CD4-positive, alpha-beta T cell (primary cell): ENCODE data around the gene NPC1L1. TPM values are rescaled to one million over a fixed set of nuclear protein-coding genes. Genes with fewer than 3 reads are reported as not detected.

Experiments
- ATAC-seq: fragments of 200-7000 bp; cut with Tn5 transposase; one replicate; pipeline ENCODE4 v1.10.0; 2022; ENCODE audit warnings: mild to moderate bottlenecking; ENCODE audit not compliant: poor library complexity
- CTCF ChIA-PET: fragments of 350-600 bp; sonication (Branson Sonifier 250); formaldehyde crosslinking; loops from one replicate; lab custom pipeline; 2021; ENCODE audit warnings: antibody characterized with exemption, inconsistent platforms; lab: Charles Lee
- POLR2A ChIA-PET: fragments of 350-600 bp; sonication (Branson Sonifier 250); formaldehyde crosslinking; loops from one replicate; lab custom pipeline; 2021; ENCODE audit warnings: antibody characterized with exemption, inconsistent platforms; lab: Charles Lee
- DNase-seq, 14 experiments: peaks; one replicate each; pipeline ENCODE4 v3.0.0-alpha.2; 2013 to 2020; ENCODE audit warnings: mixed read lengths in 2 of 14
- H3K27ac ChIP-seq, 2 donors: one replicate each; pipeline versions ENCODE4 v1.5.1 to v1.7.0; 2013; ENCODE audit warnings: low read length in 2 of 2, low read depth in 1 of 2, mild to moderate bottlenecking in 1 of 2
- H3K27me3 ChIP-seq, 2 experiments: 1 replicate in 1 of 2; 2 replicates in 1 of 2; pipeline versions ENCODE4 v1.6.1 to v1.7.0; 2013; ENCODE audit warnings: low read length in 2 of 2, control low read depth in 1 of 2, mild to moderate bottlenecking in 1 of 2, moderate library complexity in 1 of 2; ENCODE audit not compliant: insufficient read depth in 2 of 2, control insufficient read depth in 1 of 2
- H3K36me3 ChIP-seq: one replicate; pipeline ENCODE4 v1.6.1; 2013; ENCODE audit warnings: low read length, control low read depth; ENCODE audit not compliant: insufficient read depth
- H3K4me1 ChIP-seq: one replicate; pipeline ENCODE4 v1.6.1; 2013; ENCODE audit warnings: low read length, control low read depth; ENCODE audit not compliant: insufficient read depth
- H3K4me3 ChIP-seq: one replicate; pipeline ENCODE4 v1.5.1; 2013; ENCODE audit warnings: mild to moderate bottlenecking, low read length, moderate library complexity
- H3K9me3 ChIP-seq, 2 experiments: 1 replicate in 1 of 2; 2 replicates in 1 of 2; pipeline versions ENCODE4 v1.6.1 to v1.7.0; 2013; ENCODE audit warnings: low read length in 2 of 2, mild to moderate bottlenecking in 2 of 2, control low read depth in 1 of 2, moderate library complexity in 1 of 2; ENCODE audit not compliant: control insufficient read depth in 1 of 2, insufficient read depth in 1 of 2
- H3K27ac Mint-ChIP-seq: one replicate; pipeline ENCODE4 v1.8.0; 2020; ENCODE audit warnings: mixed read lengths
- H3K27me3 Mint-ChIP-seq: one replicate; pipeline ENCODE4 v1.8.0; 2021; ENCODE audit warnings: mixed read lengths
- H3K36me3 Mint-ChIP-seq: one replicate; pipeline ENCODE4 v1.8.0; 2021; ENCODE audit warnings: low read depth, mixed read lengths
- H3K4me1 Mint-ChIP-seq: one replicate; pipeline ENCODE4 v1.8.0; 2021; ENCODE audit warnings: low read depth, mixed read lengths
- H3K4me3 Mint-ChIP-seq: one replicate; pipeline ENCODE4 v1.8.0; 2020; ENCODE audit warnings: mild to moderate bottlenecking, mixed read lengths
- H3K9me3 Mint-ChIP-seq: one replicate; pipeline ENCODE4 v1.8.0; 2020; ENCODE audit warnings: mixed read lengths
- intact Hi-C, 2 experiments: fragments of 100-400 bp; cut with DNase I in 1 of 2; cut with micrococcal nuclease in 1 of 2; formaldehyde crosslinking; loops; one replicate each; pipeline versions ENCODE4 v1.15.1 to v1.9.0; 2023 to 2025; cut with DNase I, micrococcal nuclease
- total RNA-seq, 174 experiments: library from RNA in 2 of 174; stranded (reverse) in 2 of 174; gene quantifications; one replicate each; pipeline ENCODE4 v1.2.3 and lab custom pipeline; 2021 to 2026
- TF ChIP-seq, protein P1 (sequence below): fragments of 200-600 bp; IDR thresholded peaks from one replicate; pipeline ENCODE4 v1.8.0; 2022; ENCODE audit warnings: antibody characterized with exemption, mild to moderate bottlenecking

NPC1L1 gene
- total RNA-seq, 2 experiments from 2014 or later = 0.08 TPM; not detected in 1

DNA sequence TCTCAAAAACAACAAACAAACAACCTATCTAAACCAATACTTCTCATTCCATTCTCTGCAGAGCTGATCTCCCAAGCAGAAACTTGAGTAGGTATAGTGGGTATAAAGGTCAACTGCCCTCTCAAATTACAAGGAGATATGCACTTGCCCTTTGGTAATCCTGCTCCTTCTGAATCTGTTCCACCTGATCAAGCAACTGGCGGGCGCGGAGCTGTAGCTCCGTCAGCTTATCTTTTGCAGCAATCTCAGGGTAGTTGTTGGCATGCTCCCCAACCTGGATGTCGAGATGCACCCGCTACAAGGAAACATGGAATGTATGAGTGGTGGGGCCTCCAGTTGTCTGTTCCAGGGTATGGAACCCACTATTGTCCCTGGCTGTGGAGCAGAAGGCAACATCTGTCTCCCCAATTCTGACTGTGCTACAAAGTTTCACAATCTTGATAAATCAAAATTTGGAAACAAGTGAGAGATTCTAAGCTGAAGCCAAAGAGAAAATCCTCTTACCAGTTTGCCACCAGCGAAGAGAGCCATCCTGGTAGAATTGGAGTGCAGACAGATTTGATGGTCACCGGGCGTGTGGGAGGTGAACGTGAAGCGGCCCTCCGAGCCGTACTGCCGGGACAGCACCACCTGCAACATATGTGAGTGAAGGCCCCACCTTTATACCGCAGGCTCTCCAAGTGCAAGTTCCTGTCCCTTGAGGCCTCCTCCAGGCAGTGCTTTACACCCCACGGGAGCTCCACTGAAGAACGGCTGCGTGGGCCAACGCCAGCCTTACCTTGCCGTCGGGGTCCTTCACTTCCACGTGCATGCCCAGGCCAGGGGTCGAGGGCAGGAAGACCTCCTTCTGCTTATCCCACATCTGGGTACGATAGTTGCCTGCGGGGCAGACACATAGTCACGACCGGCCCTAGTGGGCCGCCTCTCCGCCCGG is 40.1 kb upstream of the NPC1L1 start:
- Histone ChIP-seq H3K27ac (peak overlapping the region; percentile 91 to 96), H3K27me3 (no peaks in the 10 kb centered on the region), H3K4me3 (peak overlapping the region; percentile 87), H3K4me1 (peaks cover 32% of the 10 kb centered on the region), H3K9me3 (no peaks in the 10 kb centered on the region), H3K36me3 (peaks cover 40% of the 10 kb centered on the region)
- H3K36me3 Mint-ChIP-seq = peaks cover 48% of the 10 kb centered on the region
- ChIA-PET CTCF (interaction anchor here (1.4 to 1.7 kb wide), 3 partner anchors 16 to 304 kb away, joined by 3 to 7 read pairs (median 3); partner anchors contain the start of gene PURB), POLR2A (interaction anchor here (0.6 to 4.2 kb wide), 23 partner anchors 8 to 561 kb away, joined by 3 to 65 read pairs (median 6); partner anchors contain the start of genes DBNL, DDX56, H2AZ2 and NUDCD3)
- peak overlapping the region; percentile 97 for H3K27ac Mint-ChIP-seq
- H3K27me3 Mint-ChIP-seq = no peaks in the 10 kb centered on the region
- TF ChIP-seq, protein P1, sequence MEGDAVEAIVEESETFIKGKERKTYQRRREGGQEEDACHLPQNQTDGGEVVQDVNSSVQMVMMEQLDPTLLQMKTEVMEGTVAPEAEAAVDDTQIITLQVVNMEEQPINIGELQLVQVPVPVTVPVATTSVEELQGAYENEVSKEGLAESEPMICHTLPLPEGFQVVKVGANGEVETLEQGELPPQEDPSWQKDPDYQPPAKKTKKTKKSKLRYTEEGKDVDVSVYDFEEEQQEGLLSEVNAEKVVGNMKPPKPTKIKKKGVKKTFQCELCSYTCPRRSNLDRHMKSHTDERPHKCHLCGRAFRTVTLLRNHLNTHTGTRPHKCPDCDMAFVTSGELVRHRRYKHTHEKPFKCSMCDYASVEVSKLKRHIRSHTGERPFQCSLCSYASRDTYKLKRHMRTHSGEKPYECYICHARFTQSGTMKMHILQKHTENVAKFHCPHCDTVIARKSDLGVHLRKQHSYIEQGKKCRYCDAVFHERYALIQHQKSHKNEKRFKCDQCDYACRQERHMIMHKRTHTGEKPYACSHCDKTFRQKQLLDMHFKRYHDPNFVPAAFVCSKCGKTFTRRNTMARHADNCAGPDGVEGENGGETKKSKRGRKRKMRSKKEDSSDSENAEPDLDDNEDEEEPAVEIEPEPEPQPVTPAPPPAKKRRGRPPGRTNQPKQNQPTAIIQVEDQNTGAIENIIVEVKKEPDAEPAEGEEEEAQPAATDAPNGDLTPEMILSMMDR = no peak
- intact Hi-C loops = loop anchor here in 1 of 2 experiments (5.0 to 10.0 kb wide), 2 partner anchors 171 to 404 kb away; no protein-coding TSS in a partner anchor
- peak; percentile 37 for ATAC-seq
- peak; percentile 27 to 77 (median 42) for DNase-seq
- peak overlapping the region; percentile 95 for H3K4me3 Mint-ChIP-seq
- no peaks in the 10 kb centered on the region for H3K9me3 Mint-ChIP-seq
- H3K4me1 Mint-ChIP-seq = peaks cover 40% of the 10 kb centered on the region

DNA sequence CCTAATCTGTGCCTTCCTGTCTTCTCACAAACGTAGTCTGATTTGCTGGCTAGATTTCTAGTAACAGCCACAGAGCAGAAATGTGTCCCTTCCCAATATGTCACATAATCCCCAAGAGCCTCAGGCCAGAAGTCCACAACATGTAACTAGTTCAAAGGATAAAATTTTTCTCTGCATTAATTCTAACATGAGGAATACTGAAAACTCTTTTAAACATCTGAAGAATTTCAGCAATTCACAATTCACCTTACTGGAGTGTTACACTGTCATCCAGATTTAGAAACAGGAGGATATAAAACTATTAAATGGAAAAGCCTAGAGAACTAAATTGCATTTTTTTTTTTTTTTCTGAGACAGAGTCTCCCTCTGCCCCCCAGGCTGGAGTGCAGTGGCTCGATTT is 35.1 kb upstream of the NPC1L1 start:
- Mint-ChIP-seq H3K27me3 (no peaks in the 10 kb centered on the region), H3K36me3 (peaks cover 83% of the 10 kb centered on the region), H3K9me3 (no peaks in the 10 kb centered on the region), H3K4me1 (peaks cover 62% of the 10 kb centered on the region), H3K27ac (peak overlapping the region; percentile 99), H3K4me3 (peak overlapping the region; percentile 64)
- intact Hi-C loops = loop anchor here in 1 of 2 experiments (10.0 kb wide), 1 partner anchor 531 kb away; the partner anchor contains the start of gene DBNL
- POLR2A ChIA-PET = interaction anchor here (0.7 to 1.2 kb wide), 2 partner anchors 48 to 87 kb away, joined by 3 to 4 read pairs; no protein-coding TSS in a partner anchor
- CTCF ChIA-PET = no interaction called here
- no peaks in the 10 kb centered on the region for H3K27me3 ChIP-seq
- ATAC-seq (no peak), DNase-seq (no peak)
- H3K36me3 ChIP-seq = peaks cover 64% of the 10 kb centered on the region
- H3K9me3 ChIP-seq = no peaks in the 10 kb centered on the region
- no peak overlapping the region for H3K4me3 ChIP-seq
- H3K4me1 ChIP-seq = peaks cover 50% of the 10 kb centered on the region
- no peak overlapping the region for H3K27ac ChIP-seq
- TF ChIP-seq, protein P1 = no peak

GRCh38 chr7:44575054-44575453 is 33.9 kb upstream of the NPC1L1 start:
- Mint-ChIP-seq H3K4me3 (peak overlapping the region; percentile 95), H3K27ac (peak overlapping the region; percentile 99), H3K9me3 (no peaks in the 10 kb centered on the region), H3K27me3 (no peaks in the 10 kb centered on the region), H3K4me1 (peaks cover 52% of the 10 kb centered on the region), H3K36me3 (peaks cover 85% of the 10 kb centered on the region)
- H3K4me1 ChIP-seq = peaks cover 41% of the 10 kb centered on the region
- ChIA-PET CTCF (interaction anchor here (2.2 kb wide), 1 partner anchor 10 kb away, joined by 18 read pairs; no protein-coding TSS in a partner anchor), POLR2A (interaction anchor here (0.7 to 3.9 kb wide), 3 partner anchors 85 to 300 kb away, joined by 3 to 43 read pairs (median 13); partner anchors contain the start of genes NUDCD3 and PPIA)
- no peak overlapping the region for H3K27ac ChIP-seq
- no peaks in the 10 kb centered on the region for H3K9me3 ChIP-seq
- no peak overlapping the region for H3K4me3 ChIP-seq
- peaks cover 64% of the 10 kb centered on the region for H3K36me3 ChIP-seq
- DNase-seq (no peak), ATAC-seq (no peak)
- no peaks in the 10 kb centered on the region for H3K27me3 ChIP-seq
- intact Hi-C loops = loop anchor here in 1 of 2 experiments (10.0 kb wide), 1 partner anchor 530 kb away; the partner anchor contains the start of gene DBNL
- TF ChIP-seq, protein P1 = no peak
